Stimulated activated CD8-positive, alpha-beta memory T cell treated with anti-CD3 and anti-CD28 coated beads, Interleukin-15, amount 100 ng/mL, for 4 hours (primary cell): Measurements from ENCODE around the gene FSTL5.
"Not testable (repeated sequence)": the region's sequence is repeated elsewhere in the genome, so short reads cannot be mapped to it uniquely, and the experiment has no call there.

Source experiments
- DNase-seq, 2 donors: peaks; one replicate each; pipeline ENCODE4 v3.0.0-alpha.2; 2020; ENCODE audit warnings: low read depth in 2 of 2

The FSTL5 gene

GRCh38 chr4:162103908-162104307 is 59.9 kb downstream of the FSTL5 start:
- not testable (repeated sequence) for DNase-seq

GRCh38 chr4:162102713-162103112 is 61.1 kb downstream of the FSTL5 start:
- DNase-seq, result no peak

- no peak for DNase-seq
Measured at GRCh38 chr4:162101337-162101736, 62.5 kb downstream of the FSTL5 start.

GRCh38 chr4:162075726-162076125 is 88.1 kb downstream of the FSTL5 start:
- DNase-seq, result no peak

- DNase-seq, result no peak
Measured at GRCh38 chr4:162061214-162061613, 102.6 kb downstream of the FSTL5 start.

- DNase-seq, result no peak
Measured at GRCh38 chr4:162059656-162060055, 104.1 kb downstream of the FSTL5 start.

- no peak for DNase-seq
Measured at GRCh38 chr4:162056990-162057389, 106.8 kb downstream of the FSTL5 start.

GRCh38 chr4:162046135-162046534 is 117.7 kb downstream of the FSTL5 start:
- DNase-seq, result no peak

GRCh38 chr4:162038112-162038511 is 125.7 kb downstream of the FSTL5 start:
- DNase-seq, result no peak

- DNase-seq, result no peak
Measured at GRCh38 chr4:162017863-162018262, 145.9 kb downstream of the FSTL5 start.

- no peak for DNase-seq
Measured at GRCh38 chr4:162016991-162017390, 146.8 kb downstream of the FSTL5 start.

GRCh38 chr4:162016219-162016618 is 147.6 kb downstream of the FSTL5 start:
- DNase-seq, result no peak

GRCh38 chr4:162015090-162015489 is 148.7 kb downstream of the FSTL5 start:
- no peak for DNase-seq

GRCh38 chr4:162011089-162011488 is 152.7 kb downstream of the FSTL5 start:
- DNase-seq, result no peak

GRCh38 chr4:162010362-162010761 is 153.4 kb downstream of the FSTL5 start:
- no peak for DNase-seq

GRCh38 chr4:161992317-161992716 is 171.5 kb downstream of the FSTL5 start:
- no peak for DNase-seq

- no peak for DNase-seq
Measured at GRCh38 chr4:161991811-161992210, 172.0 kb downstream of the FSTL5 start.

GRCh38 chr4:161990721-161991120 is 173.1 kb downstream of the FSTL5 start:
- DNase-seq, result no peak

GRCh38 chr4:161988946-161989345 is 174.9 kb downstream of the FSTL5 start:
- DNase-seq, result no peak

GRCh38 chr4:161987611-161988010 is 176.2 kb downstream of the FSTL5 start:
- DNase-seq, result no peak

- DNase-seq, result no peak
Measured at GRCh38 chr4:161952382-161952781, 211.4 kb downstream of the FSTL5 start.

GRCh38 chr4:161949946-161950725 is 213.7 kb downstream of the FSTL5 start:
- DNase-seq, result no peak

- no peak for DNase-seq
Measured at GRCh38 chr4:161948026-161948770, 215.6 kb downstream of the FSTL5 start.
